Fibroblast of lung (primary cell): ENCODE measurements around the gene SMIM13. TPM values are rescaled to one million over a fixed set of nuclear protein-coding genes. Genes with fewer than 3 reads are reported as not detected.

ENCODE experiments used
- DNase-seq, 2 donors: peaks; one replicate each; pipeline versions ENCODE4 v3.0.0 to v3.0.0-alpha.2; 2010; ENCODE audit warnings: low read depth in 2 of 2
- H2AFZ ChIP-seq: 2 replicates; pipeline ENCODE4 v1.5.1; 2012; ENCODE audit warnings: low read length, control low read depth, inconsistent platforms
- H3K27ac ChIP-seq: 2 replicates; pipeline ENCODE4 v1.5.1; 2011; ENCODE audit warnings: low read length, control low read depth; ENCODE audit not compliant: insufficient read depth
- H3K27me3 ChIP-seq: 2 replicates; pipeline ENCODE4 v1.5.1; 2011; ENCODE audit warnings: mild to moderate bottlenecking, low read length; ENCODE audit not compliant: control insufficient read depth, insufficient read depth
- H3K36me3 ChIP-seq: 2 replicates; pipeline ENCODE4 v1.5.1; 2011; ENCODE audit warnings: low read length; ENCODE audit not compliant: control insufficient read depth, insufficient read depth
- H3K4me1 ChIP-seq: 2 replicates; pipeline ENCODE4 v1.5.1; 2011; ENCODE audit warnings: low read length; ENCODE audit not compliant: control insufficient read depth, insufficient read depth; ENCODE audit errors: extremely low read depth
- H3K4me2 ChIP-seq: 2 replicates; pipeline ENCODE4 v1.5.1; 2011; ENCODE audit warnings: low read length, control low read depth; ENCODE audit not compliant: insufficient read depth; ENCODE audit errors: extremely low read depth
- H3K4me3 ChIP-seq, 4 experiments: fragments of 200-600 bp in 1 of 4; sonication (generic) in 1 of 4; replicated peaks in 1 of 4; 2 replicates each; pipeline ENCODE4 v1.5.1; 2011 to 2016; ENCODE audit warnings: low read length in 4 of 4, low read depth in 3 of 4, mild to moderate bottlenecking in 3 of 4, control low read depth in 2 of 4, inconsistent platforms in 1 of 4, mixed read lengths in 1 of 4; ENCODE audit not compliant: insufficient read depth in 1 of 4; ENCODE audit errors: control extremely low read depth in 1 of 4
- H3K79me2 ChIP-seq: 2 replicates; pipeline ENCODE4 v1.5.1; 2012; ENCODE audit warnings: mild to moderate bottlenecking, low read length, inconsistent platforms; ENCODE audit not compliant: control insufficient read depth, insufficient read depth
- H3K9ac ChIP-seq: 2 replicates; pipeline ENCODE4 v1.5.1; 2011; ENCODE audit warnings: mild to moderate bottlenecking, low read length, control low read depth; ENCODE audit not compliant: insufficient read depth
- H3K9me3 ChIP-seq: 2 replicates; pipeline ENCODE4 v1.5.1; 2012; ENCODE audit warnings: low read depth, low read length; ENCODE audit not compliant: control insufficient read depth, insufficient read depth
- H4K20me1 ChIP-seq: 2 replicates; pipeline ENCODE4 v1.5.1; 2011; ENCODE audit warnings: low read length; ENCODE audit not compliant: control insufficient read depth, insufficient read depth; ENCODE audit errors: extremely low read depth
- EZH2 ChIP-seq: IDR thresholded peaks from 2 replicates; pipeline ENCODE4 v1.5.1; 2012; ENCODE audit warnings: low read length, control low read depth, mild to moderate bottlenecking; ENCODE audit errors: missing control alignments
- polyA plus RNA-seq, 2 donors: library from polyadenylated mRNA; depleted of rRNA in 1 of 2; stranded (reverse) in 1 of 2; unstranded in 1 of 2; fragments of >200 nt; gene quantifications; 2 replicates each; pipeline ENCODE4 v1.2.1, GENCODE V29; 2011 to 2012; ENCODE audit warnings: missing spikeins in 1 of 2
- total RNA-seq: library from RNA; depleted of rRNA; stranded (reverse); fragments of >200 nt; gene quantifications from 2 replicates; pipeline ENCODE4 v1.2.1, GENCODE V29; 2014
- TF ChIP-seq, protein P1 (sequence below), 2 donors: IDR thresholded peaks in 1 of 2; conservative IDR thresholded peaks in 1 of 2; 1 replicate in 1 of 2; 2 replicates in 1 of 2; pipeline ENCODE4 v1.5.1; 2011 to 2012; ENCODE audit warnings: low read length in 2 of 2, control low read depth in 1 of 2, inconsistent platforms in 1 of 2, low read depth in 1 of 2, mild to moderate bottlenecking in 1 of 2

The SMIM13 gene
- total and polyA plus RNA-seq, 2 donors (not counting 1 experiment from before 2014, with no cell fraction given) = 6.9 to 7.4 TPM

DNA sequence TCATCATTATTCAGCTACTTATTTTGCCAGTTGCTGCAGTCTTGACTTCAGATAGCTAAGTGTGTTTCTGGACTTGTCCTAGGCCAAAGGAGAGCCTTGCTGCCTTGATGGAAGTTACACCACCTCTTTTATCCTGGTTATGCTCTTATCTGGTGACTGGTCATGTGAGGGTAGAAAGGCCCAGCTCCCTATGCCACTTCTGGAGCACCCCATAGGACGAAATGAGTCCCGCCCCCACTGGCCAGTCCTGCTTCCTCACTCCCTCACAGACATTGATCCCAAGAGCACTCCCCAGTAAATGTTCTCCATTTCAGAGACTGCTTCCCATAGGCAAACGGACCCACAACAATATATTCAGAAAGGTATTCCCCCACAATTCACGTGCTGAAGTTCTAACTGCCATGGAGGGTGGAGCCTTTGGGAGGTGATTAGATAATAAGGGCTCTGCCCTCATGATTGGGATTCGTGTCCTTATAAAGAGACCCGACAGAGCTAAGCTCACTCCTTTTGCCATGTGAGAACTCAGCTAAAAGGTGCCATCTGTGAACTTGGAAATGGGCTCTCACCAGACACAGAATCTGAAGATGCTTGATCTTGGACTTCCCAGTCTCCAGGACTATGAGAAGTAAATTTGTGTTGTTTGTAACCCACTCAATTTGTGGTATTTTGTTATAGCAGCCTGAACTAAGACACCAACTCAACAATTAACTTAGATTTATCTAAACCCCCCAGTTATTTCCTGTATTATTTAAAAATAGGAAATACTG lies 28.0 kb upstream of the SMIM13 start:
- Histone ChIP-seq H3K9me3 (no peaks in the 10 kb centered on the region), H3K9ac (no peak overlapping the region), H3K36me3 (no peaks in the 10 kb centered on the region), H3K79me2 (no peaks in the 10 kb centered on the region), H3K4me1 (no peaks in the 10 kb centered on the region), H3K27ac (no peak overlapping the region), H3K4me3 (no peak overlapping the region), H4K20me1 (no peaks in the 10 kb centered on the region), H3K4me2 (no peak overlapping the region), H2AFZ (no peak overlapping the region), H3K27me3 (no peaks in the 10 kb centered on the region)
- no peak for DNase-seq
- TF ChIP-seq, protein P1, sequence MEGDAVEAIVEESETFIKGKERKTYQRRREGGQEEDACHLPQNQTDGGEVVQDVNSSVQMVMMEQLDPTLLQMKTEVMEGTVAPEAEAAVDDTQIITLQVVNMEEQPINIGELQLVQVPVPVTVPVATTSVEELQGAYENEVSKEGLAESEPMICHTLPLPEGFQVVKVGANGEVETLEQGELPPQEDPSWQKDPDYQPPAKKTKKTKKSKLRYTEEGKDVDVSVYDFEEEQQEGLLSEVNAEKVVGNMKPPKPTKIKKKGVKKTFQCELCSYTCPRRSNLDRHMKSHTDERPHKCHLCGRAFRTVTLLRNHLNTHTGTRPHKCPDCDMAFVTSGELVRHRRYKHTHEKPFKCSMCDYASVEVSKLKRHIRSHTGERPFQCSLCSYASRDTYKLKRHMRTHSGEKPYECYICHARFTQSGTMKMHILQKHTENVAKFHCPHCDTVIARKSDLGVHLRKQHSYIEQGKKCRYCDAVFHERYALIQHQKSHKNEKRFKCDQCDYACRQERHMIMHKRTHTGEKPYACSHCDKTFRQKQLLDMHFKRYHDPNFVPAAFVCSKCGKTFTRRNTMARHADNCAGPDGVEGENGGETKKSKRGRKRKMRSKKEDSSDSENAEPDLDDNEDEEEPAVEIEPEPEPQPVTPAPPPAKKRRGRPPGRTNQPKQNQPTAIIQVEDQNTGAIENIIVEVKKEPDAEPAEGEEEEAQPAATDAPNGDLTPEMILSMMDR (conservative IDR thresholded peaks at IDR 0.05 in 1 of 2, IDR thresholded peaks at IDR 0.05 in 1 of 2; ENCODE audit: low read depth in 1 of 2, low read length in 2 of 2) = no peak
- no peak for TF ChIP-seq EZH2

- Histone ChIP-seq H3K36me3 (no peaks in the 10 kb centered on the region), H3K4me1 (no peaks in the 10 kb centered on the region), H3K4me3 (no peak overlapping the region), H3K9ac (no peak overlapping the region), H2AFZ (no peak overlapping the region), H3K27ac (no peak overlapping the region), H3K9me3 (no peaks in the 10 kb centered on the region), H3K4me2 (no peak overlapping the region), H4K20me1 (no peaks in the 10 kb centered on the region), H3K79me2 (no peaks in the 10 kb centered on the region), H3K27me3 (no peaks in the 10 kb centered on the region)
- no peak for DNase-seq
- no peak for TF ChIP-seq EZH2
- TF ChIP-seq, protein P1 (conservative IDR thresholded peaks at IDR 0.05 in 1 of 2, IDR thresholded peaks at IDR 0.05 in 1 of 2; ENCODE audit: low read depth in 1 of 2, low read length in 2 of 2) = no peak
These were observed 26.9 kb upstream of the SMIM13 start for GRCh38 chr6:11066505-11067347.

- Histone ChIP-seq H2AFZ (no peak overlapping the region), H3K9me3 (no peaks in the 10 kb centered on the region), H3K4me2 (no peak overlapping the region), H3K4me3 (no peak overlapping the region), H3K79me2 (no peaks in the 10 kb centered on the region), H3K4me1 (no peaks in the 10 kb centered on the region), H3K27me3 (no peaks in the 10 kb centered on the region), H3K9ac (no peak overlapping the region), H3K27ac (no peak overlapping the region), H4K20me1 (no peaks in the 10 kb centered on the region), H3K36me3 (no peaks in the 10 kb centered on the region)
- no peak for DNase-seq
- TF ChIP-seq, protein P1 (conservative IDR thresholded peaks at IDR 0.05 in 1 of 2, IDR thresholded peaks at IDR 0.05 in 1 of 2; ENCODE audit: low read depth in 1 of 2, low read length in 2 of 2) = no peak
- TF ChIP-seq EZH2 = no peak
These were observed 26.3 kb upstream of the SMIM13 start for GRCh38 chr6:11067348-11067747.
